IMR-90 (cell line): ENCODE results near the gene PDE4A. TPM values are rescaled to one million over a fixed set of nuclear protein-coding genes. Genes with fewer than 3 reads are reported as not detected.

Experiments
- ATAC-seq: fragments of 200-7000 bp; cut with Tn5 transposase; 2 replicates; pipeline ENCODE4 v1.9.1; 2020; ENCODE audit warnings: low read depth, mild to moderate bottlenecking, moderate library complexity
- BruUV-seq: library from RNA; stranded (reverse); fragments of 400-500 nt; replicated peaks from 2 replicates; lab custom pipeline; 2021; lab: Mats Ljungman, UMichigan
- CTCF ChIA-PET: fragments of 300-600 bp; formaldehyde crosslinking; extraction: SDS; loops from one replicate; lab custom pipeline; 2021; ENCODE audit warnings: antibody characterized with exemption; lab: Yijun Ruan, JAX
- POLR2A ChIA-PET: fragments of 300-600 bp; sonication (Branson Sonifier 250); formaldehyde crosslinking; loops from one replicate; lab custom pipeline; 2022; ENCODE audit warnings: antibody characterized with exemption; ENCODE audit not compliant: unreplicated experiment; lab: Charles Lee
- DNase-seq: peaks from one replicate; pipeline ENCODE4 v3.0.0; 2013
- H2AFZ ChIP-seq: replicated peaks from 2 replicates; pipeline ENCODE3; 2013; ENCODE audit warnings: low read length, mild to moderate bottlenecking; ENCODE audit not compliant: poor library complexity
- H2AK5ac ChIP-seq: 2 replicates; pipeline ENCODE4 v1.6.1; 2013; ENCODE audit warnings: low read depth, low read length, inconsistent platforms
- H2AK9ac ChIP-seq: replicated peaks from 2 replicates; pipeline ENCODE3; 2013; ENCODE audit warnings: mild to moderate bottlenecking, low read depth, low read length, moderate library complexity; ENCODE audit not compliant: poor library complexity
- H2BK120ac ChIP-seq: 2 replicates; pipeline ENCODE4 v1.6.1; 2013; ENCODE audit warnings: low read depth, low read length, inconsistent platforms
- H2BK15ac ChIP-seq: 3 replicates; pipeline ENCODE4 v1.6.1; 2013; ENCODE audit warnings: low read depth, low read length, inconsistent platforms
- H2BK20ac ChIP-seq: 2 replicates; pipeline ENCODE4 v1.6.1; 2013; ENCODE audit warnings: low read depth, mild to moderate bottlenecking, inconsistent platforms, low read length, moderate library complexity
- H2BK5ac ChIP-seq: 2 replicates; pipeline ENCODE4 v1.6.1; 2013; ENCODE audit warnings: mild to moderate bottlenecking, low read depth, low read length, inconsistent platforms; ENCODE audit not compliant: poor library complexity, severe bottlenecking
- H3K14ac ChIP-seq: replicated peaks from 2 replicates; pipeline ENCODE4 v1.6.1; 2013; ENCODE audit warnings: low read depth, low read length, inconsistent platforms
- H3K18ac ChIP-seq: 2 replicates; pipeline ENCODE4 v1.6.1; 2013; ENCODE audit warnings: low read depth, low read length, control low read depth
- H3K23ac ChIP-seq: 2 replicates; pipeline ENCODE4 v1.6.1; 2013; ENCODE audit warnings: low read depth, low read length, inconsistent platforms
- H3K27ac ChIP-seq: 2 replicates; pipeline ENCODE4 v1.5.1; 2013; ENCODE audit warnings: mild to moderate bottlenecking, control low read depth, low read length; ENCODE audit not compliant: insufficient read depth
- H3K27me3 ChIP-seq: 2 replicates; pipeline ENCODE4 v1.6.1; 2013; ENCODE audit warnings: low read length; ENCODE audit not compliant: control insufficient read depth, insufficient read depth
- H3K36me3 ChIP-seq: 2 replicates; pipeline ENCODE4 v1.6.1; 2013; ENCODE audit warnings: low read length, mixed read lengths; ENCODE audit not compliant: control insufficient read depth, insufficient read depth
- H3K4ac ChIP-seq: 2 replicates; pipeline ENCODE4 v1.6.1; 2013; ENCODE audit warnings: low read depth, low read length, inconsistent platforms
- H3K4me1 ChIP-seq: 2 replicates; pipeline ENCODE4 v1.6.1; 2013; ENCODE audit warnings: low read length, mixed read lengths; ENCODE audit not compliant: control insufficient read depth, insufficient read depth
- H3K4me2 ChIP-seq: 2 replicates; pipeline ENCODE4 v1.6.1; 2013; ENCODE audit warnings: low read depth, mild to moderate bottlenecking, control low read depth, low read length, moderate library complexity
- H3K4me3 ChIP-seq: 2 replicates; pipeline ENCODE4 v1.5.1; 2013; ENCODE audit warnings: low read depth, mild to moderate bottlenecking, control low read depth, low read length, moderate library complexity; ENCODE audit not compliant: insufficient read depth
- H3K56ac ChIP-seq: 2 replicates; pipeline ENCODE4 v1.6.1; 2013; ENCODE audit warnings: low read length, inconsistent platforms; ENCODE audit not compliant: insufficient read depth; ENCODE audit errors: extremely low read depth
- H3K79me1 ChIP-seq, 2 experiments: 2 replicates each; pipeline ENCODE4 v1.6.1; 2013; ENCODE audit warnings: low read length in 2 of 2, inconsistent platforms in 1 of 2, low read depth in 1 of 2
- H3K9ac ChIP-seq: 2 replicates; pipeline ENCODE4 v1.6.1; 2013; ENCODE audit warnings: low read depth, low read length, control low read depth
- H3K9me1 ChIP-seq: 2 replicates; pipeline ENCODE4 v1.6.1; 2013; ENCODE audit warnings: low read length, inconsistent platforms; ENCODE audit not compliant: insufficient read depth
- H3K9me3 ChIP-seq: 2 replicates; pipeline ENCODE4 v1.6.1; 2013; ENCODE audit warnings: low read length; ENCODE audit not compliant: control insufficient read depth, insufficient read depth
- H4K20me1 ChIP-seq: 2 replicates; pipeline ENCODE4 v1.6.1; 2013; ENCODE audit warnings: low read length, inconsistent platforms; ENCODE audit not compliant: insufficient read depth
- H4K5ac ChIP-seq: 2 replicates; pipeline ENCODE4 v1.6.1; 2013; ENCODE audit warnings: mild to moderate bottlenecking, low read depth, low read length, control low read depth
- H4K8ac ChIP-seq, 2 experiments: 2 replicates each; pipeline ENCODE4 v1.6.1; 2013; ENCODE audit warnings: low read depth in 2 of 2, low read length in 2 of 2, control low read depth in 1 of 2, inconsistent platforms in 1 of 2
- H4K91ac ChIP-seq: 2 replicates; pipeline ENCODE4 v1.6.1; 2013; ENCODE audit warnings: low read depth, low read length, inconsistent platforms; ENCODE audit not compliant: insufficient read depth
- CTCF ChIP-seq: conservative IDR thresholded peaks from 2 replicates; pipeline ENCODE4 v1.5.1; 2012; ENCODE audit warnings: mild to moderate bottlenecking, low read depth, low read length, improper control_type of control experiment
- ELK1 ChIP-seq: fragments of 150-350 bp; IDR thresholded peaks from 2 replicates; pipeline ENCODE4 v1.6.1; 2016; ENCODE audit warnings: low read depth, mild to moderate bottlenecking, low read length, moderate library complexity, borderline replicate concordance
- MAFK ChIP-seq: IDR thresholded peaks from 2 replicates; pipeline ENCODE4 v1.6.1; 2012; ENCODE audit warnings: low read depth, low read length, improper control_type of control experiment
- MAZ ChIP-seq: IDR thresholded peaks from 2 replicates; pipeline ENCODE4 v1.6.1; 2012; ENCODE audit warnings: low read depth, mild to moderate bottlenecking, low read length, improper control_type of control experiment, moderate library complexity, borderline replicate concordance
- NFE2L2 ChIP-seq: fragments of 150-350 bp; IDR thresholded peaks from 2 replicates; pipeline ENCODE4 v1.6.1; 2016; ENCODE audit warnings: low read depth, mild to moderate bottlenecking, low read length
- RAD21 ChIP-seq: IDR thresholded peaks from 2 replicates; pipeline ENCODE4 v1.6.1; 2012; ENCODE audit warnings: low read length, improper control_type of control experiment
- RCOR1 ChIP-seq: IDR thresholded peaks from 2 replicates; pipeline ENCODE4 v1.6.1; 2012; ENCODE audit warnings: mild to moderate bottlenecking, low read length, improper control_type of control experiment; ENCODE audit not compliant: insufficient replicate concordance
- RFX5 ChIP-seq: IDR thresholded peaks from 2 replicates; pipeline ENCODE4 v1.8.0; 2012; ENCODE audit warnings: low read depth, mild to moderate bottlenecking, low read length, moderate library complexity
- WGBS, 2 experiments: methylation state at CpG; one replicate each; pipeline versions ENCODE4 v1.1.5 to v1.1.7; 2013; ENCODE audit warnings: missing lambda C conversion rate in 2 of 2; ENCODE audit not compliant: insufficient read length in 1 of 2; ENCODE audit errors: extremely low coverage in 2 of 2; 5-methylcytosine and 5-hydroxymethylcytosine counted together
- dilution Hi-C: fragments of 300-500 bp; cut with HindIII; formaldehyde crosslinking; loops from one replicate; pipeline ENCODE4 v1.14.3; 2018; ENCODE audit warnings: low sequenced_read_pairs; ENCODE audit not compliant: unreplicated experiment
- in situ Hi-C: fragments of 300-500 bp; cut with MboI; formaldehyde crosslinking; loops from 3 replicates; pipeline ENCODE4 v1.14.3; 2019; ENCODE audit warnings: low sequenced_read_pairs, inconsistent platforms, mixed read lengths
- intact Hi-C: fragments of 100-400 bp; cut with micrococcal nuclease; formaldehyde crosslinking; loops from 2 replicates; pipeline ENCODE4 v1.10.0; 2022
- polyA plus RNA-seq, 3 experiments: library from polyadenylated mRNA; depleted of rRNA; stranded (reverse); fragments of >200 nt; gene quantifications; 2 replicates each; pipeline ENCODE4 v1.2.3, GENCODE V29; 2012; ENCODE audit warnings: low replicate concordance in 1 of 3
- total RNA-seq: library from RNA; depleted of rRNA; stranded (reverse); fragments of >200 nt; gene quantifications from 2 replicates; pipeline ENCODE4 v1.2.3, GENCODE V29; 2012

PDE4A gene
- total and polyA plus RNA-seq, 2 of the 4 experiments (the other 2 are of a cell fraction) = 1.8 to 7.0 TPM

DNA sequence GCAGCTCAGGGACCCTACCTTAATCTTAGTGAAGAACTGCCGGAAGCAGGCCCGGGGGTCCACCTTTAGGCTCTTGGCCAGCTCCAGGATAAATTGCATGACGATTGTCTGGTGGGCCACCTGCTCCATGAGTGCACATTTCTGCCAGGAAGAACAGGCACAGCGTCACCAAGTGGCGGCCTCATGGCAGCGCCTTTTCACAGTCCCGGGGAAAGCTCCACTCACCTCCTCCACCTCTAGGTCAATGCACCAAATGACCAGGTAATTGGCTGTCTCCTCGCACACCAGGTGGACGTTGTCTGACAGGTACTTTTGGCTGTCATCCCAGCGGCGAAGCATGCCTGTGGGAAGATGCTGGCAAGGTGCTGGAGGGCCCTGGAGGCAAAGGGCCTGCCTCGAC lies 25.3 kb upstream of the PDE4A start:
- Histone ChIP-seq H2AK5ac (no peak overlapping the region), H4K5ac (no peak overlapping the region), H4K91ac (no peak overlapping the region), H2AK9ac (no peak overlapping the region), H2BK15ac (no peak overlapping the region), H4K20me1 (peaks cover 54% of the 10 kb centered on the region), H3K9ac (no peak overlapping the region), H2BK20ac (no peak overlapping the region), H2BK120ac (no peak overlapping the region), H3K27me3 (no peaks in the 10 kb centered on the region), H4K8ac (no peak overlapping the region), H2BK5ac (no peak overlapping the region), H3K23ac (no peak overlapping the region), H3K4ac (no peak overlapping the region), H2AFZ (no peak overlapping the region), H3K4me3 (no peak overlapping the region), H3K56ac (no peak overlapping the region), H3K9me1 (0 out of 2 replicates have a peak, but pooled peaks cover 2% of the 10 kb centered on the region), H3K4me2 (no peak overlapping the region), H3K18ac (no peak overlapping the region), H3K9me3 (no peaks in the 10 kb centered on the region), H3K27ac (no peak overlapping the region), H3K14ac (no peak overlapping the region), H3K36me3 (peaks cover 50% of the 10 kb centered on the region), H3K4me1 (no peaks in the 10 kb centered on the region), H3K79me1 (peaks cover 13 to 31% of the 10 kb centered on the region in 2 experiments; a peak in 3 of 4 replicates)
- no TSS peak for BruUV-seq
- 93% methylated on average over 7 of the region's 12 CpGs; no CpG with 5 or more reads in 1 of the 2 experiments for WGBS, 2 experiments
- intact Hi-C loops (no loop called here), dilution Hi-C loops (no loop called here), in situ Hi-C loops (no loop called here)
- ChIA-PET POLR2A (no interaction called here), CTCF (no interaction called here)
- no peak for DNase-seq
- TF ChIP-seq NFE2L2 (no peak), CTCF (no peak), ELK1 (no peak), RFX5 (no peak), RAD21 (no peak), RCOR1 (no peak), MAFK (no peak), MAZ (no peak)
- no peak for ATAC-seq
